Measurements from ENCODE around the gene ZNF521.

DNA sequence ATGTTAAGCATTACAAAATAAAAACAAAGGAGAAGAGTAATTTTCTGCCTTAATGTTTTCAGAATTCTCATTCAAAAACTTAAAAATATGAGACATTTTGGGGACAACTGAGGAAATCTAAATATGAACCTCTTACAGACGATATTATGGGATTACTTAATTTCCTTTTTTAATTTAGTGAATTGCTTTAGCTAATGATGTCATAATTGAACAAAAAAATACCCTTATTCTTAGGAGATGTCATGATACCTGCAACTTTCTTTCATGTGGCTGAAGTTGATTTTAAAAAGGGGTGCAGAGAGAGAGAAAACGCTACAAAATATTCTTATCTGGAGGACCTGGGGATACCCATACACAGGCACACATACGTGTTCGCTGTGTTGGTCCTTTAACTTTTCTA lies 129.3 kb downstream of the ZNF521 start:
- TF ChIP-seq POLR2AphosphoS5 (IDR thresholded peaks at IDR 0.05; ENCODE audit: low read length) (no peak), MXI1 (IDR thresholded peaks at IDR 0.05; ENCODE audit: low read depth, low read length) (no peak), EP300 (IDR thresholded peaks at IDR 0.05; ENCODE audit: borderline replicate concordance in 1 of 2, control insufficient read depth in 1 of 2, low read depth in 2 of 2, low read length in 2 of 2) (no peak), EZH2 (IDR thresholded peaks at IDR 0.05; ENCODE audit: borderline replicate concordance, control insufficient read depth, low read depth, low read length) (no peak), NFYB (IDR thresholded peaks at IDR 0.05; ENCODE audit: insufficient read depth, low read depth, low read length) (no peak), POLR2A (IDR thresholded peaks at IDR 0.05; ENCODE audit: low read depth, low read length) (no peak), POLR2AphosphoS2 (IDR thresholded peaks at IDR 0.05; ENCODE audit: low read depth, low read length) (no peak)
- TF ChIP-seq, protein P1, sequence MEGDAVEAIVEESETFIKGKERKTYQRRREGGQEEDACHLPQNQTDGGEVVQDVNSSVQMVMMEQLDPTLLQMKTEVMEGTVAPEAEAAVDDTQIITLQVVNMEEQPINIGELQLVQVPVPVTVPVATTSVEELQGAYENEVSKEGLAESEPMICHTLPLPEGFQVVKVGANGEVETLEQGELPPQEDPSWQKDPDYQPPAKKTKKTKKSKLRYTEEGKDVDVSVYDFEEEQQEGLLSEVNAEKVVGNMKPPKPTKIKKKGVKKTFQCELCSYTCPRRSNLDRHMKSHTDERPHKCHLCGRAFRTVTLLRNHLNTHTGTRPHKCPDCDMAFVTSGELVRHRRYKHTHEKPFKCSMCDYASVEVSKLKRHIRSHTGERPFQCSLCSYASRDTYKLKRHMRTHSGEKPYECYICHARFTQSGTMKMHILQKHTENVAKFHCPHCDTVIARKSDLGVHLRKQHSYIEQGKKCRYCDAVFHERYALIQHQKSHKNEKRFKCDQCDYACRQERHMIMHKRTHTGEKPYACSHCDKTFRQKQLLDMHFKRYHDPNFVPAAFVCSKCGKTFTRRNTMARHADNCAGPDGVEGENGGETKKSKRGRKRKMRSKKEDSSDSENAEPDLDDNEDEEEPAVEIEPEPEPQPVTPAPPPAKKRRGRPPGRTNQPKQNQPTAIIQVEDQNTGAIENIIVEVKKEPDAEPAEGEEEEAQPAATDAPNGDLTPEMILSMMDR (IDR thresholded peaks at IDR 0.05 in 2 of 3, conservative IDR thresholded peaks at IDR 0.05 in 1 of 3; ENCODE audit: control insufficient read depth in 2 of 3, extremely low read depth in 1 of 3, insufficient read depth in 1 of 3, low read depth in 3 of 3, low read length in 3 of 3), result no peak
- TF ChIP-seq, protein P2, sequence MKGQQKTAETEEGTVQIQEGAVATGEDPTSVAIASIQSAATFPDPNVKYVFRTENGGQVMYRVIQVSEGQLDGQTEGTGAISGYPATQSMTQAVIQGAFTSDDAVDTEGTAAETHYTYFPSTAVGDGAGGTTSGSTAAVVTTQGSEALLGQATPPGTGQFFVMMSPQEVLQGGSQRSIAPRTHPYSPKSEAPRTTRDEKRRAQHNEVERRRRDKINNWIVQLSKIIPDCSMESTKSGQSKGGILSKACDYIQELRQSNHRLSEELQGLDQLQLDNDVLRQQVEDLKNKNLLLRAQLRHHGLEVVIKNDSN (IDR thresholded peaks at IDR 0.05; ENCODE audit: borderline replicate concordance, extremely low read length, insufficient read depth, low read depth, low read length), result no peak
- TF ChIP-seq, protein P3, sequence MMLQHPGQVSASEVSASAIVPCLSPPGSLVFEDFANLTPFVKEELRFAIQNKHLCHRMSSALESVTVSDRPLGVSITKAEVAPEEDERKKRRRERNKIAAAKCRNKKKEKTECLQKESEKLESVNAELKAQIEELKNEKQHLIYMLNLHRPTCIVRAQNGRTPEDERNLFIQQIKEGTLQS (IDR thresholded peaks at IDR 0.05; ENCODE audit: borderline replicate concordance, extremely low read depth, low read depth, low read length), result no peak
- TF ChIP-seq, protein P4, sequence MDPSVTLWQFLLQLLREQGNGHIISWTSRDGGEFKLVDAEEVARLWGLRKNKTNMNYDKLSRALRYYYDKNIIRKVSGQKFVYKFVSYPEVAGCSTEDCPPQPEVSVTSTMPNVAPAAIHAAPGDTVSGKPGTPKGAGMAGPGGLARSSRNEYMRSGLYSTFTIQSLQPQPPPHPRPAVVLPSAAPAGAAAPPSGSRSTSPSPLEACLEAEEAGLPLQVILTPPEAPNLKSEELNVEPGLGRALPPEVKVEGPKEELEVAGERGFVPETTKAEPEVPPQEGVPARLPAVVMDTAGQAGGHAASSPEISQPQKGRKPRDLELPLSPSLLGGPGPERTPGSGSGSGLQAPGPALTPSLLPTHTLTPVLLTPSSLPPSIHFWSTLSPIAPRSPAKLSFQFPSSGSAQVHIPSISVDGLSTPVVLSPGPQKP (IDR thresholded peaks at IDR 0.05; ENCODE audit: low read depth, low read length), result no peak
